ENCODE measurements around the gene OR14I1. TPM values are rescaled to one million over a fixed set of nuclear protein-coding genes. Genes with fewer than 3 reads are reported as not detected.

OR14I1 gene
- total RNA-seq, 1 donor from 2014 or later: not detected

GRCh38 chr1:248696774-248697173 is 5.8 kb downstream of the OR14I1 start:
- H3K4me1 ChIP-seq: no peaks in the 10 kb centered on the region
- no peak overlapping the region for H3K4me3 ChIP-seq
- TF ChIP-seq CTCF (IDR thresholded peaks at IDR 0.05): no peak

GRCh38 chr1:248696261-248696660 is 6.3 kb downstream of the OR14I1 start:
- Histone ChIP-seq H3K27me3 (no peaks in the 10 kb centered on the region), H3K4me1 (no peaks in the 10 kb centered on the region), H3K9me3 (no peaks in the 10 kb centered on the region), H3K27ac (no peak overlapping the region), H3K4me3 (no peak overlapping the region), H3K36me3 (no peaks in the 10 kb centered on the region)
- intact Hi-C loops (cut with DNase I): no loop called here
- DNase-seq (ENCODE audit: low spot score in 2 of 2): no peak
- TF ChIP-seq CTCF (IDR thresholded peaks at IDR 0.05): no peak

More at GRCh38 chr1:248696774-248697173, 5.8 kb downstream of the OR14I1 start:
- H3K9me3 ChIP-seq: no peaks in the 10 kb centered on the region
- no peak for DNase-seq (ENCODE audit: low spot score in 2 of 2)
- H3K27me3 ChIP-seq: no peaks in the 10 kb centered on the region
- intact Hi-C loops (cut with DNase I): no loop called here
- no peak overlapping the region for H3K27ac ChIP-seq
- H3K36me3 ChIP-seq: no peaks in the 10 kb centered on the region

- Histone ChIP-seq H3K9me3 (no peaks in the 10 kb centered on the region), H3K27me3 (no peaks in the 10 kb centered on the region), H3K4me1 (no peaks in the 10 kb centered on the region), H3K36me3 (no peaks in the 10 kb centered on the region), H3K27ac (no peak overlapping the region), H3K4me3 (no peak overlapping the region)
- intact Hi-C loops (cut with DNase I): no loop called here
- no peak for DNase-seq (ENCODE audit: low spot score in 2 of 2)
- TF ChIP-seq CTCF (IDR thresholded peaks at IDR 0.05): no peak
These were observed 7.0 kb downstream of the OR14I1 start for GRCh38 chr1:248695451-248696132.

- DNase-seq (ENCODE audit: low spot score in 2 of 2): no peak
- Histone ChIP-seq H3K27ac (no peak overlapping the region), H3K4me3 (no peak overlapping the region), H3K36me3 (no peaks in the 10 kb centered on the region), H3K4me1 (no peaks in the 10 kb centered on the region), H3K27me3 (no peaks in the 10 kb centered on the region), H3K9me3 (no peaks in the 10 kb centered on the region)
- TF ChIP-seq CTCF (IDR thresholded peaks at IDR 0.05): no peak
- intact Hi-C loops (cut with DNase I): no loop called here
These were observed 10.9 kb downstream of the OR14I1 start for GRCh38 chr1:248691567-248692155.

GRCh38 chr1:248688527-248689298 is 13.9 kb downstream of the OR14I1 start:
- Histone ChIP-seq H3K27me3 (no peaks in the 10 kb centered on the region), H3K9me3 (no peaks in the 10 kb centered on the region), H3K4me1 (no peaks in the 10 kb centered on the region), H3K27ac (no peak overlapping the region), H3K36me3 (no peaks in the 10 kb centered on the region), H3K4me3 (no peak overlapping the region)
- DNase-seq (ENCODE audit: low spot score in 2 of 2): no peak
- no peak for TF ChIP-seq CTCF (IDR thresholded peaks at IDR 0.05)
- intact Hi-C loops (cut with DNase I): no loop called here

Measured in ascending aorta (tissue), 2 donors.